Superior temporal gyrus (tissue), 1 donor: ENCODE data around the gene AMH.

Source experiments
- DNase-seq: peaks from one replicate; pipeline ENCODE4 v3.0.0-alpha.2; 2016; ENCODE audit errors: extremely low spot score

AMH gene

DNA sequence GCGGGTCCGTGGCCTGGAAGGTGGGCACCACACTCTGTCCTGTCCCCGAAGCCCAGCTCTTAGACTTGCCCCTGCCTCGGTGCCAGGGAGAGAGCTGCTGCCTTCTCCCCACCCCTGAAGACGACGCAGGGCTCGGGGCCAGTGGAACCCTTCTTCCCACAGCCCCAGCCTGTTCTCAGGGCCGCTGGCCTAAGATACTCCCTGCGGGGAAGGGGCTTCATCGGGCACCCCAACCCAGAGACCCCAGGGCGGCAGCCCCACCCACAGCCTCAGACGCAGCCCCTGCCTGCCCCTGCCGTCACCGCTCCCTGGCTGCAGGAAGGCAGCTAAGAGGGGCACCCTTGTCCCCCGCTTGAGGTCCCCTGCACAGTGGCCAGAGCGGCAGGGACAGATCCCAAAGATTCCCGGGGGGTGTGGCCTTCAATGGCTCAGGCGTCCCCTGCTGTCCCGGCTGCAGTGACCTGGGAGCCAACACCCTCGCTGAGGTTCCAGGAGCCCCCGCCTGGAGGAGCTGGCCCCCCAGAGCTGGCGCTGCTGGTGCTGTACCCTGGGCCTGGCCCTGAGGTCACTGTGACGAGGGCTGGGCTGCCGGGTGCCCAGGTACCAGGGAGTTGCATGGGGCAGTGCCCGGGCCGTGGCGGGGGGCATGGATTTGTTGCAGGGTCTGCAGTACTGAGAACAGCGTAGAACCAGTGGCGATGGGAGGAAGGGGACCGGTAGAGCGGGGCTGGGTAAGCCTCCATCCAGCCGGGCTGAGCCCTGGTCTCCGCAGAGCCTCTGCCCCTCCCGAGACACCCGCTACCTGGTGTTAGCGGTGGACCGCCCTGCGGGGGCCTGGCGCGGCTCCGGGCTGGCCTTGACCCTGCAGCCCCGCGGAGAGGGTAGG, 1.0 kb downstream of the AMH start:
- no peak for DNase-seq

DNA sequence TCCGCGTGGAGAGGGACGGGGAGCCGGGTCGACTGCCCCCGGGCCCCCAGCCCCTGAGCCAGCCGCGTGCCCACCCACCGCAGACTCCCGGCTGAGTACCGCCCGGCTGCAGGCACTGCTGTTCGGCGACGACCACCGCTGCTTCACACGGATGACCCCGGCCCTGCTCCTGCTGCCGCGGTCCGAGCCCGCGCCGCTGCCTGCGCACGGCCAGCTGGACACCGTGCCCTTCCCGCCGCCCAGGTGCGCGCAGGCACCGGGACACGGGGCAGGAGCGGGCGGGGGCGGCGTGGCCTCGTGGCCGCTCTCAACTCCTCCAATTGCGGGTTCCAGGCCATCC, 1.6 kb downstream of the AMH start:
- DNase-seq = no peak

DNA sequence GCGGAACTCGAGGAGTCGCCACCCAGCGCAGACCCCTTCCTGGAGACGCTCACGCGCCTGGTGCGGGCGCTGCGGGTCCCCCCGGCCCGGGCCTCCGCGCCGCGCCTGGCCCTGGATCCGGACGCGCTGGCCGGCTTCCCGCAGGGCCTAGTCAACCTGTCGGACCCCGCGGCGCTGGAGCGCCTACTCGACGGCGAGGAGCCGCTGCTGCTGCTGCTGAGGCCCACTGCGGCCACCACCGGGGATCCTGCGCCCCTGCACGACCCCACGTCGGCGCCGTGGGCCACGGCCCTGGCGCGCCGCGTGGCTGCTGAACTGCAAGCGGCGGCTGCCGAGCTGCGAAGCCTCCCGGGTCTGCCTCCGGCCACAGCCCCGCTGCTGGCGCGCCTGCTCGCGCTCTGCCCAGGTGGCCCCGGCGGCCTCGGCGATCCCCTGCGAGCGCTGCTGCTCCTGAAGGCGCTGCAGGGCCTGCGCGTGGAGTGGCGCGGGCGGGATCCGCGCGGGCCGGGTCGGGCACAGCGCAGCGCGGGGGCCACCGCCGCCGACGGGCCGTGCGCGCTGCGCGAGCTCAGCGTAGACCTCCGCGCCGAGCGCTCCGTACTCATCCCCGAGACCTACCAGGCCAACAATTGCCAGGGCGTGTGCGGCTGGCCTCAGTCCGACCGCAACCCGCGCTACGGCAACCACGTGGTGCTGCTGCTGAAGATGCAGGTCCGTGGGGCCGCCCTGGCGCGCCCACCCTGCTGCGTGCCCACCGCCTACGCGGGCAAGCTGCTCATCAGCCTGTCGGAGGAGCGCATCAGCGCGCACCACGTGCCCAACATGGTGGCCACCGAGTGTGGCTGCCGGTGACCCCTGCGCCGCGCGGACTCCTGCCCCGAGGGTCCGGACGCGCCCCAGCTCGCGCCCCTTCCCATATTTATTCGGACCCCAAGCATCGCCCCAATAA, 2.3 kb downstream of the AMH start:
- DNase-seq = no peak

DNA sequence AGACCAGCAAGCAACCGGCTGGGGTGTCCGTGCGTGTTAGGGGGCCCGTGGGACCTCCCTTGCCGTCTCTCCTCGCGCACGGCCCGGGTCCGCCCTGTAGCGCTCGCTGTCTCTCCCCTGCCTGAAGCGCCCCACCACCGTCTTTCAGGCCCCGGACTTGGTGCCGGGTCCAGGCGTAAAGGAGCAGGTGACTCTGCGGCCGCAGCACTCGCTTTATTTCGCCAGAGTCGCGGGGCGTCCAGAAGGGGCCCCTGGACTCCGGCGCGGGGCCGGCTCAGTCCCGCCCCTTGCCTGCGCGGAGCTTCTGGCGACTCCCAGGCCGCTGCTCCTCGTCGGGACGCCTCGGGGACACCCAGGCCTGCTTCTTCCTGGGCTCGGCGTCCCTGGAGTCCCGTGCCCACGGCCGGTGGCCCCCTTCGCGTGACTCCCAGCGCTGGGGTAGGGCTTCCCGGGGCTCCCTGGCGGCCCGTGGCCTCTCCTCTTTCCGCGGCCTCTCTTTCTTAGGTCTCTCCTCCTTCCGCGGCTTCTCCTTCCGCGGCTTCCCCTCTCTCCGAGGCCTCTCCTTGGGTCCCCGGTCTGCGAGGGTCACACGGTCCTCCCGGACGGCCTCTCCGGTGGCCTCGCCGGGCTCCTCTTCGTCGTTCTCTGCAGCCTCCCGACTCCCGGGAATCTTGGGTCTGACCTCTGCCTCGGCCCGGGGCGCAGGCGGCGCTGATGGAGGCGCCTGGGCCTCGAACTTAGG, 3.1 kb downstream of the AMH start:
- no peak for DNase-seq

DNA sequence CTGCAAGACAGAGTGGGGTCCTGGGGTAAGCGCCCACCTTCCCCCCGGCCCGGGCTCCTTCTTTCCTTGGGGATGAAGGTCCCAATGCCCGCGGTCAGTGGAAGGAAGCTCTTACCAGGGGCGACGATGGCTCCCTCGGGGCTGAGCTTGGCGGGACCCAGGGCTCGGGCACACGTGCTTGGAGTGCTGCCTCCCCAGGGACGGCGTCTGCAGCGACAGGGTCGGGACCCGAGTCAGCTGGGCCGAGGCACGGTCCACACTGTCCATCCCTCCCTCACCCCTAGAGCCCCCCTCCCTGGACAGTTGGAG, 3.6 kb downstream of the AMH start:
- no peak for DNase-seq

DNA sequence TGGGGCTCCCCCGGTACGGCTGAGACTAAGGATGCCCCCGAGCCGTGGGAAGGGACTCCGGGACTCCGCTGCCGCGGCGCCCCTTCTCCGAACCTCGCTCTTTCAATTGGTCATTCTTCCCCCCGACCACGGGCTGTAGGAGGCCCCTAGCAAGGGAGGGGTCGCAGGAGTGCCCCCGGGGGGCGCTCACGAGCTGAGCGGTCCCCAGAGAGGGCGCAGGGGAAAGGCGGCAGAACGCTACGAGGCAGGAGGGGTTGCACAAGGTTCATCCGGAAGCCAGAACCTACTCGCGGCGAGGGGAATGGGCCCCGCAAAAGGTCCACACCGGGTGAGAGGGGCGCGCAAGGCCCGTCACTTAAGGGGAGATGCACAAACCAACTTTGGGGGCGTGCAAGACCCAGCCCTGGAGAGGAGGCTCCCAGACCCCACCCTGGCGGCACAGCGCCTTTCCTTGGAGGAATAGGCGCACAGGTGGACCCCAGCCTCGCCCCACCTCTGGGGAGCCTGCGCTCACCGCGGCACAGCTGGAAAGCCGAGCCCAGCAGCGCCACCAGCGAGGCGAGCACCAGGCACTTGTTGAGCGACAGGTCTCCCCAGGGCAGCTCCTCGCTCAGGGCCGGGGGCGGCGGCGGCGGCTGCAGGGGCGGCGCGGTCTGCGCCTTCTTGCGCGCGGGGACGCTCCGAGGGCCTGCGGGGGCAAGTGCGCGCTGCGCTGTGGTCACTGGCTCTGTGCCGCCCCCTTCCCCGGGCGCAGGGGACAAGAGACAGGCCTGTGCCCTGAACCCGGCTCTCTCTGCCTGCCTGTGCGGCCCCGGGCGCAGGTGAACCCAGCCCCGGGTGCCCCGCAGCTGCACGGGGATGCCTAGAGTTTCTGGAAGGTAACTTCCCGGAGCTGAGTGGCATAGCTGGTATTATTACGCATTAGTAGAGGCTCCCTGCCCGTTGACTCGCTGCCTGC, 4.3 kb downstream of the AMH start:
- DNase-seq = no peak

DNA sequence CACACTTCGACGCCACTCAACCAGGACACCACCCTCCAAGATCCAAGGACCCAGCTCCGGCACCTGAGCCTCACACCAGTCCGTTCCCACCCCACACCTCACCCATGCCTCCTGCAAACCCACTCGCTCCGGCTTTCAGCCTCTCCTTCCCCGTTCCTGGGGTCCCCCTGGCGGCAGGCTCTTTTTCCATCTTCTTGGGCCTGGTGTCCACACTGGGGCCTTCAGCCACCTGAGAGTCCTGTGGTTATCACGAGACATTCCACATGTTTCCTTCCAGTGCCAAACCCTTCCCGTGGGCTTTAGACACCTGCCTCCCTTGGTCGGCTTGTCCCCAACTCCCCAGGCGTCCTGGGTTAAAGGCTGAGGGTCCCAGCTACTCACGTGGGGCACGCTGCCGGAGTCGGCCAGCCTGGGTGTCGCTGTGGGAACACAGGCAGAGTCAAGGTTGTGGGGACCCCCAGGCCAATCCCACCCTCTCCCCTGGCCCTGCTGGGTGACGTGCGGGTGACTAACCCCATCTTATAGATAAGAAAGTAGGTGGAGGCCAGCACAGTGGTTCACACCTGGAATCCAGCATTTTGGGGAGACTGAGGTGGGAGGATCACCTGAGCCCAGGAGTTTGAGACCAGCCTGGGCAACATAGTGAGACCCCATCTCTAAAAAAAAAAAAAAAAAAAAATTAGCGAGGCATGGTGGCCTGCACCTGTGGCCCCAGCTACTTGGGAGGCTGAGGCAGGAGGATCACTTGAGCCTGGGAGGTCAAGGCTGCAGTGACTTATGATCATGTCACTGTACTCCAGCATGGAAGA, 5.1 kb downstream of the AMH start:
- DNase-seq = no peak

DNA sequence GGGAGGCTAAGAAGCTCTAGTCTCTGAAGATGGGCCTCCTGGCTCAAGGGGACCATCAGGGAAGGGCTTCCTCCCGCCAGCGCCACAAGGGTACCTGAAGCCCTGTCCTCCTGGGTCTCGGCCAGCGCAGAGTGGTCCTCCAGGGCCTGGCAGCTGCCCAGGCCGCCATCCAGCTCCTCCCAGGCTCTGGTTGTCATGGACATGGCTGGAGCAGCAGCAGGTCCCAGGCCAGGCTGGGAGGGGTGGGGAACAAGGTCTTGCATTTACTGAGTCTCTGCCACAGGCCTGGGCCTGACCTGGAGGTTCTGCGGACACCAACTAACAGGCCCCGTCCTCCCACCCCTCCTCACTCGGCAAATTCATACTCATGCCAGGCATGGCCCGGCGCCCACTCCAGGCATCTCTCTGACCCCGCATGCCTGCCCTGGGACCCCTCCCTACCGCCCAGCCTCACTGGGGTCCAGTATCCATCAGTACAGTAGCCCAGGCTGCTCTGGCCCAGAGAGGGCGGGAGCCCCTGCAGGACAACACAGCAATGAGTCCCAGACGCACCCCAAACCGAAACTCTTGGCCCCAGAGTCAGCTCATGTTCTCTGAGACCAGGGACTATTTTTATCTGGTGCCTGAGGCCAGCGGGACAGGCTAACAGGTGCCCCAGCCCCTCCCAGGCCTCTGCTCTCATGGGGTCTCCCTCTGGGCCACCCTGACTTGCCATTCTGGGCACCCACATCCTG, 6.2 kb downstream of the AMH start:
- no peak for DNase-seq

DNA sequence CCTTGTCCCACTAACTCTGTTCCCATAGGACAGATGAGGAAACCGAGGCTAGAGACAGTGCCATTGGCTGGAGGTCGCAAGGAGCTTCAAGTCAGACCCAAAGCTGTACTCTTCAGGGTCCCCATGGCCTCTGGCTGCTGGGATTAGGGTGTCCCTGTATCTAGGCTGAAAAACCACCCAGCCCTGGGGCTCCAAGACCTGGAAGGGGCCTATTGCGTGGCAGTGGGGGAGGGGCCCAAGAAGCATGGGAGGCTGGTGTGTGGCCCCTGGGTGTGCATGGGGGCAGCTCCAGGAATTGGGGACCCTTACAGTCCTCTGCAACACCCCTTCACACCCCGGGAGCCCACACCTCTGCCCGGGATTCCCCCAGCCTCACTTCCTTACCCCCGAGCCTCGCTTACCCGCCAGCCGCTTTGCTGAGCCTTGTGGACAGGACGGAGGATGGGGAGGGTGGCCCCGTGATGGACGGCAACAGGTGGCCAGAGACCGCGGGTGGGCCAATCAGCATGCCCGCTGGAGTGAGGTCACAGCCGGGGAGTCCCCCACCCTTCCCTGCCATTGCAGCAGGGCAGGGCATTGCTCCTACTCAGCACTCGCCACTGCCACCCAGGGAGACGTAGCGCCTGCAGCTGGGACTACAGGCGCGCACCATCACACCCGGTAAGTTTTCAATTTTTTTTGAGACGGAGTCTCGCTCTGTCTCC, 7.0 kb downstream of the AMH start, which contains the start of gene JSRP1:
JSRP1 (minus strand) TSS at position 436 of the 704 bp plus-strand sequence. CDS start 1,103 bp downstream, outside the sequence.
- DNase-seq = no peak

DNA sequence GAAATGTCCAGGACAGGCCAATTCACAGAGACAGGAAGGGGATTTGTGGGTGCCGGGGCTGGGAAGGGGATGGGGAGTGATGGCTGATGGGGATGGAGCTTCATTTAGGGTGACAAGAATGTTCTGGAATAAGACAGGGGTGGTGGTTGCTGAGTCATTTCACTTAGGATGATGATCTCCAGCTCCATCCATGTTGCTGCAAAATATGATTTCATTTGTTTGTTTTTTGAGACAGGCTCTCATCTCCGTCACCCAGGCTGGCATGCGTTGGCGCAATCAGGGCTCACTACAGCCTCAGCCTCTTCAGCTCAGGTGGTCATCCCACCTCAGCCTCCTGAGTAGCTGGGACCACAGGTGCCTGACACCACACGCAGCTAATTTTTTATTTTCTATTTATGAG, 10.2 kb downstream of the AMH start:
- no peak for DNase-seq

DNA sequence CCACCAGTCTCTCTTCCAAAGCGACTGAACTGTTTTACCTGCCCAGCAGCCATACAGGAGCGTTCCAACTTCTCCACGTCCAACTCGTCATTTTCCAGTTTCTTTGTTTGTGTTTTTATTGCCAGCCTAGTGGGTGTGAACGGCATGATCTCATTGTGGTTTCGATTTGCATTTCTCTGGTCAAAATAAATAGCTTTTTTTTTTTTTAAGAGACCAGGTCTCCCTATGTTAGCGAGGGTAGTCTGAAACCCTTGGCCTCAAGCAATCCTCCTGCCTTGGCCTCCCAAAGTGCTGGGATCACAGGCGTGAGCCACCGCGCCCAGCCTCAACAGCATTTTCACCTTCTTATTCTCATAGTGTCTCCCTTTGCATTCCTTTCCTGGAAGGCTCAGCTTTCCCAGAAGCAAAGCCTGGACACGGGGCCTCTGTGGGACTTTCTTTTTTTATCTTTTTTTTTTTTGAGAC, 11.2 kb downstream of the AMH start:
- no peak for DNase-seq

DNA sequence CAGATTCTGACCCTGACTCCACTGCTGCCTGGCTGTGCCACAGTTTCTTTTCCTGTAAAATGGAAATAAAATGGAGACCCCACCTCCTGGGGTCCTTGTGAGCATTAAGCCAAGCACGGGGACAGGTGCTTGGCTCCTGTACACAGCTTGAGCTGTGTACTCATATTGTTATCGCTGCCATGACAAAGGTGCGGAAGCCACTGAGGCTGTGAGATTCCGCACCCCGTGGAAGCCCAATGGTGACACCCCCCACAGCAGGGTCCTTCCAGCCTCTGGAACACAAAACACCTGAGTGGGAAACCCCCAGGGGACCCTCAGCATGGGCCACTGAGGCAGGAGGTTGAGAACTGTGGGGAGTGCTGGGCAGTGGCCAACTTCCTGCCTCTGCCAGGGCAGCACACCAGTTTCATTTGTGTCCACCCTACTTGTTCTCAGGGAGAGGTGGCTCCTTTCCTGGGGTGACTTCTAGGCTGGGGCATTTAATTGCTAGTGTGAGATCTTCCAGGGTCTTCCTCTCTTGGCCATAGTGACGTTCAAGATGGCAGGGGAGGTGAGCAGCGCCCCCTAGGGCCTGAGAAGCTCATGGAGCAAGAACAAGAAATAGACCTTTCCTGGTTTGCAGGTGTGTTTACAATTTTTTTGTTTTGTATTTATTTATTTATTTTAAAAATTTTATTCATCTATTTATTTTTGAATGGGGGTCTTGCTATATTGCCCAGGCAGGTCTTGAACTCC, 12.5 kb downstream of the AMH start:
- no peak for DNase-seq

DNA sequence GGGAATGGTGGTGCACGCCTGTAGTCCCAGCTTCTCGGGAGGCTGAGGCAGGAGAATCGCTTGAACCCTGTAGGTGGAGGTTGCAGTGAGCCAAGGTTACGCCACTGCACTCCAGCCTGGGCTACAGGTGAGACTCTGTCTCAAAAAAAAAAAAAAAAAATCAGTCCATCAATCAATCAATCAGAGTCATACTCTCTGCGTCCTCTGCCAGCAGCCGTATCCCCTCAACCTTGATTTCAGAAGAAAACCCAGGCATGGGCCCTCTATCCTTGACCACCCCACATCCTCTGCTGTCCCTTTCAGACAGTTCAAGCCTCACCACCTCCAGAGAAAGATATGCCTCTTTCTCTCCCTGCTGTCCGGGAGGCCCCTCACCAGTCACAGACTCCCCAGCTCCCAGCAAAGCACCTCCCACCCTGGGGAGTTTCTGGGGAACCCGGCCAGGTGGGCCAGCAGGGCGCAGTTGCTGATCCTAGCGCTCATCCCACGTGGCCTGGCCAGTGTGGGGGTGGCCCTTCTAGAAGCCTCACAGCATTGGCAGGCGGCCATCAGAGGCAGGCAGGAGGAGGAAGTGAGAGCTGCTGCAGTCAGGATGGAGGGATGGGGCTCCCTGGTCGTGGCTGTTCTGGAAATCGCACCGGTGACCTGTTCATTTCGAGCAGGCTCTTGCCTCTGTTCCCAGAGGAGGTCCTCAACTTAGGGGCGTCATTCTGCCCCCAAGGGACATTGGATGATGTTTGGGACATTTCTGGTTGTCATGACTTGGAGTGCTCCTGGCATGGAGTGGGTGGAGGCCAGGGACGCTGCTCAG, 17.3 kb downstream of the AMH start:
- peak; percentile 62 for DNase-seq

DNA sequence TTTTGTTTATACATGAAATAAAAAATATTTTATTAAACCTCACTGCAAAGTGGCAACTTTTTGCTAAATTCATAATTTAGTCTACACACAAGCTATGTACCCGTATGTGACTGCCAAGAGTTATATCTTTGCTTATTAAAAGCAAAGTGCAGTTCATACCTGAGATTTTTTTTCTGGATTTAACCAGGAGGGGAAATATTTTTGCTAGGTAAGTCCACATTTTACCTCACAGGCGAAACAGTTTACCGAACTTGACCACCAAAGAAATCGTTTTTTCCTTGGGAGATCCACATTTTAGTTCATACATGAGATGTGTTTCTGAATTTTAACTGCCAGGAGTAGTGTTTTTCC, 19.3 kb downstream of the AMH start:
- DNase-seq = no peak

DNA sequence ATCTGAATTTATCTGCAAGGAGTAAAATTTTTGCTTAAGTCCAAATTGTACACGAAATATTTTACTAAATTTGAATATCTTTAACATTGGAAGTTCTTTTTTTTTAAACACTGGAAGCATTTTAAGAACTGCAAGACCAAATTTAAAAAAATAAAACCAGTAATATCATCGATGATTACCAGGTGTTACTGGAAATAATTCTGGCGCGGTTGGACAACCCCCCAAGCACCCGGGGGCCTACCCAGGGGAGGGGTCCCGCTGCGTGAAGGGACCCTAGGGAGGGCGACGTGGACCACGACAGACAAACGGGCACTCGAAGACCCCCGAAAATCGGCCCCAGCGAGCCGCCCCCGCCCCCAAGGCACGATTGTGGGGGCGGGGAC, 19.7 kb downstream of the AMH start:
- DNase-seq = peak; percentile 18

DNA sequence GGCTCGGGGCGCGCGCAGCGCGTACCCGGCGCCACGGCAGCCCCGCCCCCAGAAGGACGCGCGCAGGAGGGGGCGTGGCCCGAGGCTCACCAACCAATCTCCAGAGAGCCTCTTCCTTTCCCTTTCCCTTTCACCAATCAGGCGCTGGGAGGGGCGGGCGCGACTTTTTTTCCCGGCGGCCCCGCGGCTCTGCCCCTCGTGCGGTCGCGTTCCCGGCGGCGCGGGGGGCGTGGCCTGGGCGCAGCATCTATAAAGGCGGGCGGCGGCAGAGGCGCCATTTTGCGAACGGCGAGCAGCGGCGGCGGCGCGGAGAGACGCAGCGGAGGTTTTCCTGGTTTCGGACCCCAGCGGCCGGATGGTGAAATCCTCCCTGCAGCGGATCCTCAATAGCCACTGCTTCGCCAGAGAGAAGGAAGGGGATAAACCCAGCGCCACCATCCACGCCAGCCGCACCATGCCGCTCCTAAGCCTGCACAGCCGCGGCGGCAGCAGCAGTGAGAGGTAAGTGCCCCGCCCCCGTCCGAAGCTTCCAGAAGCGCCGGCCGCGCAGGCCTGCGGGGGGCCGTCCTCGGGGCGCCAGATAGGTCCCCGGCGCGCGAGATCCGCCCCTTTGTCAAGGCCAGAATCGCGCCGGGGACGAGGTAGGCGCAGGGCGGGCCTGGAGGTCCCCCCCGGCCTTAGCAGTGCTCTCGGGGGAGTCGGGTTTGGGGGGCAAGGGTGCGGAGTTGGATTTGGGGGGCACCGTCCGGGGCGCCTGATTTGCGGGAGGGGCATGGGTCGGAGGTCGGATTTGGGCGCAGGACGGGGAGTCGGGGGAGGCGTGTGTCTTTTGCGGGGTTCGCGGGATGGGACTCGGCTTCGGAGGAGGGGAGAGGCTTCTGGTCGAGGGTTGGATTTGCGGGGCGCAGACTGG, 20.4 kb downstream of the AMH start:
- peak; percentile 94 for DNase-seq

DNA sequence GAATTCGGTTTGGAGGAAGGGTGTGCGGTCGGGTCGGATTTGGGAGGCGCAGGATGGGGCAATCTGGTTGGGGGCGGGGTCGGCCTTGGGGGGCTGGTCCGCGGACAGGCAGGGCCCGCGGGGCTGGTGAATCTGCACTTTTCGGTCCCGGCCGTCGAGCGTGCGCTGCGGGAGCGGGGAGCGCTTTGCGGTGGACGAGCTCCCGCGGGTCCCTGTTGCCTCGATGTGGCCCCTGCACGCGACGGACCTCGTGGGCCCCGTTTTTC, 21.0 kb downstream of the AMH start:
- DNase-seq = no peak
